ENCODE data around the gene WEE2.
A peak's percentile ranks its signal among the peaks of the same experiment; 100 is the strongest.
"Not testable (repeated sequence)": the region's sequence is repeated elsewhere in the genome, so short reads cannot be mapped to it uniquely, and the experiment has no call there.

WEE2 gene
- 0 to 0.20 reads per million in 2 donors for total RNA-seq

GRCh38 chr7:141708351-141708750 lies at the start of gene WEE2:
WEE2 (plus strand) TSS chr7:141708353; CDS start chr7:141708759, 406 bp downstream.
- DNase-seq: no peak

GRCh38 chr7:141659501-141659900 lies 48.7 kb upstream of the WEE2 start:
- DNase-seq: no peak

DNA sequence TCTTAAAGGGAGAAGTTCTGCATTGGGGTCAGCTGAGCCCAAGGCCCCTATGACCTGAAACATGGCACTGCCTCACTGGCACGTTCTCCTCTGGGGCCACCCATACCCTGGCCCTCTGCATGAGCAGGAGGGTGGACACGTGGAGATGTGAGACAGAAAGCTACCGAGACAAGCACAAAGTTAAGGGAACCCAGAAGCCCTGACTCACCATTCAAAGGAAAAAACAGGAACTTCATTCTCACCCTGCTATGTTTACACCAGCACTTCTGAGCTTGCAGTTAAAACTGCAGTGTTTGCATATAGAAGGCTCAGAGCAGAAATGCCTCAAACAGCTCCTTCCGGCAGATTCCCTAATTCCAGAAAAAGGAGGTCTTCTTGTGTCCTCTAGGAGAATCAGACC lies 47.9 kb upstream of the WEE2 start:
- DNase-seq: no peak

GRCh38 chr7:141663081-141663849 lies 44.9 kb upstream of the WEE2 start:
- DNase-seq: peak in 1 of 5 experiments; percentile 9

- no peak for DNase-seq
Measured at GRCh38 chr7:141664450-141664849, 43.7 kb upstream of the WEE2 start.

GRCh38 chr7:141665208-141666035 lies 42.7 kb upstream of the WEE2 start:
- no peak for DNase-seq

- DNase-seq: no peak
Measured at GRCh38 chr7:141666071-141666470, 42.1 kb upstream of the WEE2 start.

DNA sequence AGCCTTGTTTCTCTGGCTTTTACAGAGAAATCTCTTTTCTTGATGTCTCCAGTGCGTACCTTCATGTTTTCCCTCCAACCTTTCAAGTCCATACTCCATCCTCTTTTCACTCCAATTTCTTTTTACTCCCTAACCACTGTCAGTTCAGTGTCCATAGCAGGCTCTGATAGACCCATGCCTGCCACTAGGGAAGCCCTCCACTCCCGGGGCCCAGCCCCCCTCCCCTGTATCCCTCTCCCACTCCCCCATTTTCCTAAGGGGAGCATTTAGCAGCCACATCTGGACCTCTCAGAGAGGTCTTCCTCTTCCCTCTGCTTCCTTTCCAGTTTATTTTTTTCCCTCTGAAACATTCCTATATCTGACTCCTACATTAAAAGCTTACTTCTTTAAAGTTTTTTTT lies 39.3 kb upstream of the WEE2 start:
- DNase-seq: no peak

DNA sequence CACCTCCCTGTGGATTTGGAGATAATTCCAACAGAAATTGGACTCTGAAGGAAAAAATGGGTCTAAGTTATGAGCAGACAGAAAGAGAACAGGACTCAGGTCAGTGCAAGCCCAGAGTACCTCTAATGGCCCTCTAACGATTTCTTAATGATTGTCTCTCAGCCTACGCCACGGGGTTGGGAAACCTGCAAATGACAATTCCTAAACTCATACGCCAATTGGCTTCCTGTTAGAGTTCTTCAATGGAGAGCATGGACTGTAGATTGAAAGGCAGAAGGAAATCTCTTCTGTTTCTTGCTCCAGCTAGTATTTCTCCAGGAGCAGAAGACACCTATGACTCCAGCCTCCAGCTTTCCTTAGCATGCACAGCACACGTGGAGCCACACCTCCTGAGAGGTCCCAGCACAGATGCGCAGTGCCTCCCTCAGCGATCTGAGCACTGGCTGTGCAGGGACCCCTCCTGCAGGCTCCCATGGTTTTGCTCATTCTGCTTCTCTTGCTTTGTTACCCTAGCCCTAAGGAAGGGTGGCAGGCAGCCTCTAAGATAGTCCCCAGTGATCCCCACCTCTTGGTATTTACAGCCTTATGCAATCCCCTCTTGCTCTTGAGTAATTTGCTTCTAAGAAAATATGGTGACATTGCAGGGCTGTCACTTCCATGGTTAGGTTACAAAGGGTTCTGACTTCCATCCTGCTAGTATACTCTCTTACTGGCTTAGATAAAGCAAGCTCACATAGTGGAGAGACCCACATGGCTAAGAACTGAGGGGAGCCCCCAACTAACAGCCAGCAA lies 36.3 kb upstream of the WEE2 start:
- DNase-seq: no peak

DNA sequence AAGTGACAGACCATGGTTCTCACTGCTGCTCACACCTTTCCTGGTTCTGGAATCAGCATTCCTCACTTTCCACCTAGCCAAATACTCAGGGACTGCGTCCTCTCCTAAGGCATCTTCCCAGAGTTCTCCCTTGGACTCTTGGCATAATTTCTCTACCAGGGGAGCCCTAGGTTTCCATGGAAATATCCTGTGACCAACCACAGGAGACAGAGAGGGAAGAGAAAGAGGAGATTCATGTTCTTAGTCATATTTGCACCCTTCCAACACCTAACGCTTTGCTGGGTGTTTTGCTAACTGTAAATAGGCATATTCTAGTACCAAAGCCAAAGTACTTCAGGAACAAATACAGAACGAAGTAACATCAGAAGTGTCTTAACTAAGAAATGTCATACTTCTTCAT lies 34.8 kb upstream of the WEE2 start:
- DNase-seq: no peak

- DNase-seq: no peak
Measured at GRCh38 chr7:141674171-141674671, 33.9 kb upstream of the WEE2 start.

GRCh38 chr7:141674702-141675101 lies 33.5 kb upstream of the WEE2 start:
- DNase-seq: no peak

DNA sequence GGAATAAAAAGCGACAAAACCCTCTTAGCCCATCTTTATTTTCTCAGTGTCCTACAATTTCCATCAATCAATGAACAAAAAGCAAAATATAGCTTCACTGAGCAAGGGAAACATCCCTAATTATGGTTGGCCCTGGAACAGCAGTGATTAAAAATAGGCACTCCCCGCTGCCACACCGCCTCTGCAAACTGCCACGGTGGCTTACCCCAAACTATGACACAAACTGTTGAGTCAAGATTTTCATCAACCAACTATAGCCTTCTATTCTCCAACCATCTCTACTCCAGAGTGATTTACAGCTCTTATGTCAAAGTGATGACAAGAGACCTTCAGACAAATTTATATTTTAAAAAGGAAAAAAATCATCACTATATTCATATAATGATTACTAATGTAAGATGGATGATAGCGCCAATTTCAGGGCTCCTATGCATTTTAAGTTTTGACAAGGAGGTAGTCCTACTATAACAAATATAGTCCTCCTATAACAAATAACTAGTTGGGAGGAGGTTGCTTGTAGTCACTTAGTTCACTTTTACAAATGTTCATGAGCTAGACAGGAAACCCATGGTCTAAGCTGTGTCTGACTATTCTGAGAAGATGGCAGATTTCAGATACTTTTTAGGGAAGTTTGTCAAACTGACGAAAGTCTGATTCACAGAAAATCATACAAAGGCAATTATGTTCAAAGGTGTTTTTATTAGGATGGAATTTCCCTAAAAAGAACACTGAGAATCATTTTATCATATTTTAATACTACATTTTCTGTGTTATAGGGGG lies 32.5 kb upstream of the WEE2 start:
- peak in 1 of 5 experiments; percentile 21 for DNase-seq

GRCh38 chr7:141676618-141677017 lies 31.5 kb upstream of the WEE2 start:
- no peak for DNase-seq

- DNase-seq: peak in 1 of 5 experiments; percentile 81
Measured at GRCh38 chr7:141679014-141679413, 29.1 kb upstream of the WEE2 start.

- DNase-seq: no peak
Measured at GRCh38 chr7:141685285-141686023, 22.7 kb upstream of the WEE2 start.

- DNase-seq: no peak
Measured at GRCh38 chr7:141686074-141686473, 22.1 kb upstream of the WEE2 start.

GRCh38 chr7:141686670-141687069 lies 21.5 kb upstream of the WEE2 start:
- no peak for DNase-seq

DNA sequence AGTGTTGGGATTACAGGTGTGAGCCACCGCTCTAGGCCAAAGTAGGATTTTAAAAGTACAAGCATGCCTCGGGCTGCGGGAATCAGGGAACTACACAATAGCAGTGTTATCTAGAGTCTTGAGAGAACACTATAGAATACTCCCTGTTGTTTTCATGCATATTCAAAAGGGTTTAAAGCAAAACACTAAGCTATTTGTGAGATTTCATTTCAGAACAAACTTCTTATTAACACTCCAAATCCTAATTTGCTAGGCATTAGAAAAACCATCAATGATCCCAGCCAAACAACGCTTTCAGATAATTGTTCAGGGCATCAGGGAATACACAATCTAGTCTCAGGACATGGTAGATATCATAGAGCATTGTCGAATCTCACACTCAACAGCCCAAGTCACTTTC lies 20.1 kb upstream of the WEE2 start:
- DNase-seq: no peak

DNA sequence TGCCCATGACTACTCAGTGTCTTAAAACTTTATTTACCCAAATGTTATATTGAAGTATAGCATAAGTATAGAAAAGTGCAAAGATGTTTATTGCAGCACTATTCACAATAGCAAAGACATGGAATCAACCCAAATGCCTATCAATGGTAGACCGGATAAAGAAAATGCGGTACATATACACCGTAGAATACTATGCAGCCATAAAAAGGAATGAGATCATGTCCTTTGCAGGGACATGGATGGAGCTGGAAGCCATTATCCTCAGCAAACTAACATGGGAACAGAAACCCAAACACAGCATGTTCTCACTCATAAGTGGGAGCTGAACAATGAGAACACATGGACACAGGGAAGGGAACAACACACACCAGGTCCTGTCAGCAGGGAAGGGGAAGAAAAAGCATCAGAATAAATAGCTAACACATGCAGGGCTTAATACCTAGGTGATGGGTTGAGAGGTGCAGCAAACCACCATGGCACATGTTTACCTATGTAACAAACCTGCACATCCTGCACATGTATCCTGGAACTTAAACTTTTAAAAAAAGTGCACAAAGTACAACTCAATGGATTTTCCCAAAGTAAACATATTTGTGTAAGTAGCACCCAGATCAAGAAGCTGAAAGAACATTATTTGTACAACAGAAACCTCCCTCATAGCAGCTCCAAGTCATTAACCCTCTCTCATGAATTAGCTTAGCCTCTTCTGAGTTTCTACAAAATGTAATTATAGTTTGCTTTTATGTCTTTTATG lies 18.9 kb upstream of the WEE2 start:
- not testable (repeated sequence) for DNase-seq

GRCh38 chr7:141691540-141691939 lies 16.6 kb upstream of the WEE2 start:
- DNase-seq: no peak
